H1 (cell line): ENCODE results near the gene RPTOR.

ENCODE experiments used
- CTCF ChIP-seq, 3 experiments: IDR thresholded peaks; 1 replicate in 2 of 3; 2 replicates in 1 of 3; pipeline versions ENCODE4 v1.5.1 to v1.6.1; 2011; ENCODE audit warnings: low read length in 3 of 3, mild to moderate bottlenecking in 3 of 3, inconsistent platforms in 2 of 3, low read depth in 1 of 3, moderate library complexity in 1 of 3; ENCODE audit not compliant: insufficient read depth in 1 of 3; ENCODE audit errors: control extremely low read depth in 1 of 3
- EZH2 ChIP-seq: fragments of 200-600 bp; sonication (generic); IDR thresholded peaks from 2 replicates; pipeline ENCODE4 v1.7.1; 2012; ENCODE audit warnings: low read depth, mild to moderate bottlenecking, moderate library complexity, low read length, inconsistent platforms; ENCODE audit not compliant: severe bottlenecking
- GABPA ChIP-seq: IDR thresholded peaks from 2 replicates; pipeline ENCODE4 v1.6.1; 2011; ENCODE audit warnings: mild to moderate bottlenecking, low read length, moderate library complexity, borderline replicate concordance; ENCODE audit not compliant: insufficient read depth
- HDAC2 ChIP-seq, 2 experiments: fragments of 300-600 bp in 1 of 2; sonication (generic) in 1 of 2; IDR thresholded peaks; 2 replicates each; pipeline ENCODE4 v1.6.1; 2011 to 2012; ENCODE audit warnings: low read depth in 2 of 2, low read length in 2 of 2, mild to moderate bottlenecking in 2 of 2, moderate library complexity in 2 of 2, borderline replicate concordance in 1 of 2, inconsistent platforms in 1 of 2
- KDM1A ChIP-seq: fragments of 200-600, 300-600 bp; sonication (generic); IDR thresholded peaks from 2 replicates; pipeline ENCODE4 v1.7.1; 2016; ENCODE audit warnings: mild to moderate bottlenecking, low read length, borderline replicate concordance
- POLR2AphosphoS5 ChIP-seq: IDR thresholded peaks from 2 replicates; pipeline ENCODE4 v1.6.1; 2011; ENCODE audit warnings: low read depth, low read length
- SIN3A ChIP-seq, 2 experiments: IDR thresholded peaks in 1 of 2; conservative IDR thresholded peaks in 1 of 2; 2 replicates each; pipeline ENCODE4 v1.6.1; 2011 to 2012; ENCODE audit warnings: low read length in 2 of 2, improper control_type of control experiment in 1 of 2, low read depth in 1 of 2, mild to moderate bottlenecking in 1 of 2
- SIX5 ChIP-seq: IDR thresholded peaks from 2 replicates; pipeline ENCODE4 v1.6.1; 2011; ENCODE audit warnings: mild to moderate bottlenecking, low read depth, low read length
- ZNF274 ChIP-seq: IDR thresholded peaks from 2 replicates; pipeline ENCODE4 v1.7.0; 2012; ENCODE audit warnings: low read length, borderline replicate concordance; ENCODE audit errors: extremely low read depth

- TF ChIP-seq CTCF (IDR thresholded peaks at IDR 0.05; ENCODE audit: control extremely low read depth in 1 of 3, insufficient read depth in 1 of 3, low read depth in 1 of 3, low read length in 3 of 3), result no peak
- peak; percentile 99 for TF ChIP-seq POLR2AphosphoS5
- TF ChIP-seq SIX5, result no peak
- TF ChIP-seq GABPA, result no peak
- TF ChIP-seq SIN3A (conservative IDR thresholded peaks at IDR 0.05 in 1 of 2, IDR thresholded peaks at IDR 0.05 in 1 of 2; ENCODE audit: low read depth in 1 of 2, low read length in 2 of 2), result no peak
- TF ChIP-seq HDAC2 (IDR thresholded peaks at IDR 0.05; ENCODE audit: borderline replicate concordance in 1 of 2, low read depth in 2 of 2, low read length in 2 of 2), result no peak
- TF ChIP-seq ZNF274, result 0 out of 2 replicates have a peak, but pooled peaks have one; percentile 22
- peak; percentile 36 for TF ChIP-seq EZH2
- no peak for TF ChIP-seq KDM1A
Observed at GRCh38 chr17:80565343-80566053, 20.9 kb downstream of the RPTOR start.
